ENCODE results near the gene OLIG2. TPM values are rescaled to one million over a fixed set of nuclear protein-coding genes. Genes with fewer than 3 reads are reported as not detected.

Gene OLIG2
- total and polyA plus RNA-seq, 2 of the 4 experiments (the other 2 are of a cell fraction) = not detected

DNA sequence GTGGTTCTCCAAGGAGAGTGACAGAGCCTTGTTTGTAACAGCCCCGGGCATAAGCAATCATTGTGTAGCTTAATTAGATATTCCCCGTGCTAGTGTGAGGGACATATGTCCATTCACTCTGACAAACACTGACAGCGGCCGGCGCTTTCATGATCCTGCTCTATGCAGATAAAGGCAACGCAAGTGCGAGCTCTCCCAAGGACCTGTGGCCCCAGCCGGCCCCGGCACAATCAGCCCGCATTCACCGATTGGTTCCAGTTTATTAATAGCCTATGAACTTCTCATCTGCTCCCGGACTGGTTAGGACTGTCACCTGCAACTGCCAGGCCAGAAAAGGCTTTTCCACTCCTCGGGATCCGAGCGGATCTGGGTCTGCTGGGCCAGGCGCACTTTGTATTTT, 26.2 kb downstream of the OLIG2 start:
- Histone ChIP-seq H2BK120ac (ENCODE audit: low read depth, low read length) (no peak overlapping the region), H3K4me3 (ENCODE audit: insufficient read depth, low read depth, low read length) (no peak overlapping the region), H3K9ac (ENCODE audit: low read depth, low read length) (no peak overlapping the region), H3K27me3 (ENCODE audit: control insufficient read depth, insufficient read depth, low read length) (peaks cover 38% of the 10 kb centered on the region), H4K5ac (ENCODE audit: low read depth, low read length) (no peak overlapping the region), H3K79me1 (ENCODE audit: low read depth in 1 of 2, low read length in 2 of 2) (no peaks in the 10 kb centered on the region), H2BK15ac (ENCODE audit: low read depth, low read length) (no peak overlapping the region), H4K20me1 (ENCODE audit: insufficient read depth, low read length) (no peaks in the 10 kb centered on the region), H3K36me3 (ENCODE audit: control insufficient read depth, insufficient read depth, low read length) (no peaks in the 10 kb centered on the region), H2AFZ (replicated peaks; ENCODE audit: low read length, poor library complexity) (no peak overlapping the region), H3K14ac (replicated peaks; ENCODE audit: low read depth, low read length) (no peak overlapping the region), H4K8ac (ENCODE audit: low read depth in 2 of 2, low read length in 2 of 2) (no peak overlapping the region), H4K91ac (ENCODE audit: insufficient read depth, low read depth, low read length) (no peak overlapping the region), H2AK5ac (ENCODE audit: low read depth, low read length) (no peak overlapping the region), H3K4me2 (ENCODE audit: low read depth, low read length) (no peak overlapping the region), H3K4me1 (ENCODE audit: control insufficient read depth, insufficient read depth, low read length) (no peaks in the 10 kb centered on the region), H3K18ac (ENCODE audit: low read depth, low read length) (no peak overlapping the region), H3K27ac (ENCODE audit: insufficient read depth, low read length) (no peak overlapping the region), H3K4ac (ENCODE audit: low read depth, low read length) (no peak overlapping the region), H3K9me1 (ENCODE audit: insufficient read depth, low read length) (no peaks in the 10 kb centered on the region), H3K23ac (ENCODE audit: low read depth, low read length) (no peak overlapping the region), H3K9me3 (ENCODE audit: control insufficient read depth, insufficient read depth, low read length) (no peaks in the 10 kb centered on the region), H2AK9ac (replicated peaks; ENCODE audit: low read depth, low read length, poor library complexity) (no peak overlapping the region), H2BK5ac (ENCODE audit: low read depth, low read length, poor library complexity, severe bottlenecking) (no peak overlapping the region), H2BK20ac (ENCODE audit: low read depth, low read length) (no peak overlapping the region), H3K56ac (ENCODE audit: extremely low read depth, insufficient read depth, low read length) (no peak overlapping the region)
- CTCF ChIA-PET = no interaction called here
- POLR2A ChIA-PET (ENCODE audit: unreplicated experiment) = no interaction called here
- intact Hi-C loops (cut with micrococcal nuclease) (no loop called here), in situ Hi-C loops (cut with MboI; ENCODE audit: low sequenced_read_pairs) (no loop called here), dilution Hi-C loops (cut with HindIII; ENCODE audit: low sequenced_read_pairs, unreplicated experiment) (no loop called here)
- BruUV-seq (replicated peaks) = no TSS peak
- no peak for ATAC-seq (ENCODE audit: low read depth)
- no peak for DNase-seq
- TF ChIP-seq, protein P1, sequence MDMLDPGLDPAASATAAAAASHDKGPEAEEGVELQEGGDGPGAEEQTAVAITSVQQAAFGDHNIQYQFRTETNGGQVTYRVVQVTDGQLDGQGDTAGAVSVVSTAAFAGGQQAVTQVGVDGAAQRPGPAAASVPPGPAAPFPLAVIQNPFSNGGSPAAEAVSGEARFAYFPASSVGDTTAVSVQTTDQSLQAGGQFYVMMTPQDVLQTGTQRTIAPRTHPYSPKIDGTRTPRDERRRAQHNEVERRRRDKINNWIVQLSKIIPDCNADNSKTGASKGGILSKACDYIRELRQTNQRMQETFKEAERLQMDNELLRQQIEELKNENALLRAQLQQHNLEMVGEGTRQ (IDR thresholded peaks at IDR 0.05; ENCODE audit: low read depth, low read length) = no peak
- no peak for TF ChIP-seq MAZ (IDR thresholded peaks at IDR 0.05; ENCODE audit: borderline replicate concordance, low read depth, low read length)
- no peak for TF ChIP-seq NFE2L2 (IDR thresholded peaks at IDR 0.05; ENCODE audit: low read depth, low read length)
- no peak for TF ChIP-seq RCOR1 (IDR thresholded peaks at IDR 0.05; ENCODE audit: insufficient replicate concordance, low read length)
- no peak for TF ChIP-seq FOS (IDR thresholded peaks at IDR 0.05; ENCODE audit: low read depth, low read length)
- TF ChIP-seq CEBPB (IDR thresholded peaks at IDR 0.05; ENCODE audit: low read depth, low read length) = no peak
- TF ChIP-seq RAD21 (IDR thresholded peaks at IDR 0.05; ENCODE audit: low read length) = no peak
- no peak for TF ChIP-seq CHD1 (IDR thresholded peaks at IDR 0.05; ENCODE audit: low read depth, low read length)
- no peak for TF ChIP-seq BHLHE40 (IDR thresholded peaks at IDR 0.05; ENCODE audit: low read depth, low read length)
- TF ChIP-seq, protein P2, sequence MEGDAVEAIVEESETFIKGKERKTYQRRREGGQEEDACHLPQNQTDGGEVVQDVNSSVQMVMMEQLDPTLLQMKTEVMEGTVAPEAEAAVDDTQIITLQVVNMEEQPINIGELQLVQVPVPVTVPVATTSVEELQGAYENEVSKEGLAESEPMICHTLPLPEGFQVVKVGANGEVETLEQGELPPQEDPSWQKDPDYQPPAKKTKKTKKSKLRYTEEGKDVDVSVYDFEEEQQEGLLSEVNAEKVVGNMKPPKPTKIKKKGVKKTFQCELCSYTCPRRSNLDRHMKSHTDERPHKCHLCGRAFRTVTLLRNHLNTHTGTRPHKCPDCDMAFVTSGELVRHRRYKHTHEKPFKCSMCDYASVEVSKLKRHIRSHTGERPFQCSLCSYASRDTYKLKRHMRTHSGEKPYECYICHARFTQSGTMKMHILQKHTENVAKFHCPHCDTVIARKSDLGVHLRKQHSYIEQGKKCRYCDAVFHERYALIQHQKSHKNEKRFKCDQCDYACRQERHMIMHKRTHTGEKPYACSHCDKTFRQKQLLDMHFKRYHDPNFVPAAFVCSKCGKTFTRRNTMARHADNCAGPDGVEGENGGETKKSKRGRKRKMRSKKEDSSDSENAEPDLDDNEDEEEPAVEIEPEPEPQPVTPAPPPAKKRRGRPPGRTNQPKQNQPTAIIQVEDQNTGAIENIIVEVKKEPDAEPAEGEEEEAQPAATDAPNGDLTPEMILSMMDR (conservative IDR thresholded peaks at IDR 0.05; ENCODE audit: low read depth, low read length) = no peak
- TF ChIP-seq, protein P3, sequence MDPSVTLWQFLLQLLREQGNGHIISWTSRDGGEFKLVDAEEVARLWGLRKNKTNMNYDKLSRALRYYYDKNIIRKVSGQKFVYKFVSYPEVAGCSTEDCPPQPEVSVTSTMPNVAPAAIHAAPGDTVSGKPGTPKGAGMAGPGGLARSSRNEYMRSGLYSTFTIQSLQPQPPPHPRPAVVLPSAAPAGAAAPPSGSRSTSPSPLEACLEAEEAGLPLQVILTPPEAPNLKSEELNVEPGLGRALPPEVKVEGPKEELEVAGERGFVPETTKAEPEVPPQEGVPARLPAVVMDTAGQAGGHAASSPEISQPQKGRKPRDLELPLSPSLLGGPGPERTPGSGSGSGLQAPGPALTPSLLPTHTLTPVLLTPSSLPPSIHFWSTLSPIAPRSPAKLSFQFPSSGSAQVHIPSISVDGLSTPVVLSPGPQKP (IDR thresholded peaks at IDR 0.05; ENCODE audit: borderline replicate concordance, low read depth, low read length) = no peak
- no peak for TF ChIP-seq POLR2A (IDR thresholded peaks at IDR 0.05; ENCODE audit: low read depth, low read length)
- no peak for TF ChIP-seq MAFK (IDR thresholded peaks at IDR 0.05; ENCODE audit: low read depth, low read length)
- TF ChIP-seq RFX5 (IDR thresholded peaks at IDR 0.05; ENCODE audit: low read depth, low read length) = no peak
- TF ChIP-seq SMC3 (IDR thresholded peaks at IDR 0.05; ENCODE audit: low read depth, low read length) = no peak
- TF ChIP-seq MXI1 (IDR thresholded peaks at IDR 0.05; ENCODE audit: borderline replicate concordance, low read depth, low read length) = no peak
- 80% methylated on average over 3 of the region's 16 CpGs; no CpG with 5 or more reads in 1 of the 2 experiments for WGBS, 2 experiments (ENCODE audit: extremely low coverage in 2 of 2, insufficient read length in 1 of 2)
